GM18873 (cell line): ENCODE measurements around the gene POF1B.
"Not testable (repeated sequence)": the region's sequence is repeated elsewhere in the genome, so short reads cannot be mapped to it uniquely, and the experiment has no call there.

Experiments
- ATAC-seq: cut with Tn5 transposase; IDR thresholded peaks from one replicate; pipeline ENCODE4 v1.9.1; 2021; ENCODE audit warnings: mild to moderate bottlenecking, moderate library complexity, moderate number of reproducible peaks; ENCODE audit not compliant: unreplicated experiment, low FRiP score

The POF1B gene

DNA sequence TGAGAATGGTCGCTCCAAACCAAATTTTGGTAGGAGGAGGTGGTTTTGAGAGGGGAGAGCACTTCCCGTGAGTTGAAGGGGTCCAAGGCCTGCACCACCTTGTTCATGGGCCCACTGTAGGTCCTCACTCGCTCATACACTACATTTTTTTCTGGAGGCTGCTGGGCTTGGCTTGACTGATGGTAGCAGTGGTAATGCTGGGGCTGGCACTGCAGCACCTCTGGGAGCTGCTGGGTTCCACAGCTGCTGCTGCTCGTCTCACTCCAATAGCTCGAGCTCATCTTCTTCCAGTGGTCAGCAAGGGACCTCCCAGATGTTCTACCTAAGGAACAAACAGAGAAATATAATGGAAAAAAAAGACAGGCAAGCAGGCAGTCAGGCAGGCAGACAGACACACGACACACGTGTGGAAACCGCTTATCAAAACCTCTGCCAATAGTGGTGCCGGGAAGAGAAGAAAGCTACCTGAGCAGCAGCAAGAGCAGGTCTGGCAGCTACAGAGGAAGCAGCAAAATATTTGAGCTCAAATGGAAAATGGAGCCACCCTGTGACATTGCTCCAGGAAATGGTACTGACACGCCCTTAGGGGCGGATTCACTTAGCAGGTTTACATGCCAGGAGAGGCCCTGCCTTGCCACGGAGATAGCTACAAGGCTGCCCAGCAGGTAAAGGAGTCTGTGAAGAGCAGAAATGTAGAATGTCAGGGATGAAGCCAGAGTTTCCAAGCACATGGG is at the start of gene POF1B:
Gene POF1B (minus strand): TSS at position 492 of the 734 bp plus-strand sequence. CDS start 211 bp downstream, at position 281.
- no peak for ATAC-seq

DNA sequence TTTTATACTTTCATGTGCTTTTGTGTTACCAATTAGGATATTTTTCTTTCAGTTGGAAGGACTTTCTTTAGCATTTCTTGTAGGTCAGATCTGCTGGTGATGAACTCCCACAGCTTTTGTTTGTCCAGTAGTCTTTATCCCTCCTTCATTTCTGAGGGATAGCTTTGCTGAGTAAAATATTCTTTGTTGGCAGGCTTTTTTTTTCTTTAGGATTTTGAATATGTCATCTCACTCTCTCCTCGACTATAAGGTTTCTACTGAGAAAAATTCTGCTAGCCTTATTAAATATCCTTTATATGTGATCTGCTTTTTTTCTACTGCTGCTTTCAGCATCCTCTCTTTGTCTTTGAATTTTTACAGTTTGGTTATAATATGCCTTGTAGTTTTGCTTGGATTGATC is 49.6 kb upstream of the POF1B start:
- ATAC-seq: no peak

DNA sequence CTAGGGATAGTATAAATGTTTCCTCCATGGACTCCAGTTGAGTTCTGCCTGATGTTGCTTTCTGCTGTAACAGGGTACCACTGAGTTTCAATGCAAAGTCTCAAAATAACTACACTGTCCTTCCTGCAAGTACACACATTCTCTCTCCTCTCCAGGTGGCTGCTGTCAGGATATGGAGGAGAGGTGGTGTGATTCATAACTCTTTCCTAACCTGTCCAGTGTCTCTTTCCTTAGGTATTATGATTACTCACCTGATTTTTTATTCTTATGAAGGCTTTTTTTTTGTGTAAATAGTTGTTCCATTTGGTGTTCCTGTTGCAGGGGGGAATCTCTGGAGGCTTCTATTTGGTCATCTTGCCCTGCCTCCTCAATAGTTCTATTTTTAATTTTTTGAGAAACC is 39.8 kb upstream of the POF1B start:
- no peak for ATAC-seq

- no peak for ATAC-seq
Observed at GRCh38 chrX:85391878-85392238, 12.4 kb upstream of the POF1B start.

DNA sequence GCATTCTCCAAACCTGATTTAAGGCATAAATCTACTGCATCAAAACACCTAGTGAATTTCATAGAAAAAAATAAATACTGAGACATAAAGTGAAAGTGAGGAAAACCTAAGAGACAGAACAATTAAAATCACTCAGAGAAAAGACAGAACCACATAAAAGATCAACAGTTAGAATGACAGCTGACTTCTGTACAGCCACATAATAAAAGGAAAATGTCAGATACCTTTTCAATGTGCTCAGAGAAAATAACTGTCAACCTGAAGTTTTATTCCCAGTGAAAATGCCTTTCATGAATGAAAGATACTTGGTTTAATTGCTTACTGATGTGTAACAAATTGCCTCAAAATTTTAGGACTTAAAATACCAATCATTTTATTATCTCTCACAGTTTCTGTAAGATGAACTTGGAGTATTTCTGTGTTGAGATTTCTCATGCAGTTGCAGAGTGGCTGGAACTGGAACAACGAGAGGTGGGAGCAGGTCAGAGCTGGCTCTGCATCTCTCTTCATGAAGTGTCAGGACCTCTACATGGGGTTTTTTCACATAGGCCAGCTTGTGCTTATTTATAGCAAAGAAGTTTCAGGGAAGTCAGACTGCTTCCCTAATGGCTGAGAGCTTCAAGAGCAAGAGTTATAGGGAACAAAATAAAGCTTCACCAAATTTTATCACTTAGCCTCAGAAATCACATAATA is 11.9 kb upstream of the POF1B start:
- ATAC-seq: no peak

DNA sequence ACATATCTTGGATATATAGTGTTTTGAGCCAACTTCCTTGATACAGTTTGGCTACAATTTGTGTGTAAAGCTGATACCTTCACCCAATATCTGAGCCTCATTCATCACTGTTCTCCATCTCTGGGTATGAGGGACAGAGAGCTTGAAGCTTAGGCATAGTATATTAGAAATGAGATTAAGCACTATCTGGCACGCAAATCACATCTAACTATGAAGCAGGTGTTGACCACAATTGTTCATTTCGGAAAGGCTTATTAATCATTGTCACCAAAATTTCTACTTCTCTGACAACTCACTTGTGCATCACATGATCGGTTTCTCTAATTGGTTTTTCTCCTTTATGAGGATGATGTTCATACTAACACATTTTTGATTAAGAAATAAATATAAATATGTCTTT is 2.1 kb upstream of the POF1B start:
- ATAC-seq: no peak

- ATAC-seq: no peak
Observed at GRCh38 chrX:85378461-85378860, 1.0 kb downstream of the POF1B start.

- no peak for ATAC-seq
Observed at GRCh38 chrX:85375333-85375738, 4.1 kb downstream of the POF1B start.

- no peak for ATAC-seq
Observed at GRCh38 chrX:85365370-85365995, 14.0 kb downstream of the POF1B start.

DNA sequence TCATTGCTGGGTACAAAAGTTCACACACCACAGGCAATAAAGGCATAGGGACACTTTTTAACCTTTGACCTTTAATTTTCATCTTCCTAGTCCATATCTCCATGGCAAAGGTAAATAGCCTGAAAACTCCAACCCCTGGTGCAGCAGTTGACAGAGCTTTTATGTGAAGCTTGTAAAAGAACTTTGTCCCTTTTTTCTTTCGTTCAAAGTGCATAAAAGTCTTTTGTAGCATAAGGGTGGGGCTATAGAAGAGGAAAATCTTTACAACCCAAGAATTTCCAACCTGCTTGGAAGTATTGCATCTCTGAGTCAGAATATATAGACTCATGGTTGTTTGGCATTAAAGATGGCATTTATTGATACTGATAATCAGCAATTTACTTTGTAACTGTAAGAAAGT is 20.4 kb downstream of the POF1B start:
- ATAC-seq: no peak

DNA sequence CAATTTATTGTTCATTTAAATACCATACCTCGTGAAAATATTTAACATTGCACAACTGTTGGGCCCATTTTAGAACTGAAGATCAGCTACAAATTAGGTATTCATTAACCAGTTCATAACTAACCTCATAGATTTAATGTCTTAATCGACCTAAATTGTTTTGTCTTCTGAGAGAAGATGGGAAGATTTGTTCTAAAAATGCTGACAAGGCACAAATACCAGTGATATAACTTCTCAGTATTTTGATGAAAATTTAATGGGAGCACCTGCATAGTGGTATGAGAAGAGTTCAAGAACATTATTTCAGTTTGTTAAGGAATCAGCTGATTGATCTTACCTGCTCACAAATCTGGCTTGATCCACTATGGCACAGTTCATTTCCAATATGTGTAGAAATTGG is 33.9 kb downstream of the POF1B start:
- no peak for ATAC-seq

- no peak for ATAC-seq
Observed at GRCh38 chrX:85327060-85327333, 52.5 kb downstream of the POF1B start.

GRCh38 chrX:85326234-85327059 is 53.0 kb downstream of the POF1B start:
- no peak for ATAC-seq

DNA sequence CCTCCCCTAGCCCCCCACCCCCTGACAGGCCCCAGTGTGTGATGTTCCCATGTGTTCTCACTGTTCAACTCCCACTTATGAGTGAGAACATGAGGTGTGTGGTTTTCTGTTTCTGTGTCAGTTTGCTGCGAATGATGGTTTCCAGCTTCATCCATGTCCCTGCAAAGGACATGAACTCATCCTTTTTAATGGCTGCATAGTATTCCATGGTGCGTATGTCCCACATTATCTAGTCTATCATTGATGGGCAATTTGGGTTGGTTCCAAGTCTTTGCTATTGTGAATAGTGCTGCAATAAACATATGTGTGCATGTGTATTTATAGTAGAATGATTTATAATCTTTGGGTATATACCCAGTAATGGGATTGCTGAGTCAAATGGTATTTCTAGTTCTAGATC is 68.1 kb downstream of the POF1B start:
- ATAC-seq: not testable (repeated sequence)

- ATAC-seq: no peak
Observed at GRCh38 chrX:85309717-85310116, 69.7 kb downstream of the POF1B start.

GRCh38 chrX:85303544-85303943 is 75.9 kb downstream of the POF1B start:
- ATAC-seq: no peak

DNA sequence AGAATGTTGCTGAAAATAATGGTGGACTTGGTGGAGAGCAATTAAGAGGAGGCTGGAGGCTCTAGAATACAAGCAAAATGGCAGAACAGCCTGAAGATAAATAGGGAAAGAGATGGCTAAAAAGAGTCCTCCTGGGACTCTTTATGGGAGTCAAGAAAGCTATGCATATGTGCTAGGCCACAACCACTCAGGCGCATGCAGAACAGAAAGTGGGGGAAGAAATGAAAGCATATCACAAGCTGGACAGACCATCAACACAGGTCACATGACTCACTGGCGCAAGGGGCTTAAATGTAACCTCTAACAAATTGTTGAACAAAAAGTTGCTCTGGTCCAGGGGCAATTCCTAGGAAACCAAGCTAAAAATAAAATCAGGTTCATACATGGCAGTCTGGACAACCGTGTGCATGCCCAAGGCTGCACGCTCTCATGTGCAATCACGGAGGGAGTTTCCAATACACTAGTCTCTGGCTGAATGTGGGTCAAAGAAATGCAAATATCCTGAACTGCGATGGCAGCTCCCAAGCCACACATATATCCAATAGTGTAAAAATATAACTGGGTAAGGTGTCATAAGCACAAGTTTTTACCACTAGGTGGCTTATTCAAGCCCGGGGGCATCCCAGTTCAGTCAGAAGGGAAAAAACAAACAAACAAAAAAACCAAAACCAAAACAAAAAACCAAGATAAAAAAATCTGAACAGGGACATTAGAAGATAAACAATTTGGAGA is 90.3 kb downstream of the POF1B start:
- ATAC-seq: no peak

GRCh38 chrX:85285286-85285685 is 94.2 kb downstream of the POF1B start:
- not testable (repeated sequence) for ATAC-seq

DNA sequence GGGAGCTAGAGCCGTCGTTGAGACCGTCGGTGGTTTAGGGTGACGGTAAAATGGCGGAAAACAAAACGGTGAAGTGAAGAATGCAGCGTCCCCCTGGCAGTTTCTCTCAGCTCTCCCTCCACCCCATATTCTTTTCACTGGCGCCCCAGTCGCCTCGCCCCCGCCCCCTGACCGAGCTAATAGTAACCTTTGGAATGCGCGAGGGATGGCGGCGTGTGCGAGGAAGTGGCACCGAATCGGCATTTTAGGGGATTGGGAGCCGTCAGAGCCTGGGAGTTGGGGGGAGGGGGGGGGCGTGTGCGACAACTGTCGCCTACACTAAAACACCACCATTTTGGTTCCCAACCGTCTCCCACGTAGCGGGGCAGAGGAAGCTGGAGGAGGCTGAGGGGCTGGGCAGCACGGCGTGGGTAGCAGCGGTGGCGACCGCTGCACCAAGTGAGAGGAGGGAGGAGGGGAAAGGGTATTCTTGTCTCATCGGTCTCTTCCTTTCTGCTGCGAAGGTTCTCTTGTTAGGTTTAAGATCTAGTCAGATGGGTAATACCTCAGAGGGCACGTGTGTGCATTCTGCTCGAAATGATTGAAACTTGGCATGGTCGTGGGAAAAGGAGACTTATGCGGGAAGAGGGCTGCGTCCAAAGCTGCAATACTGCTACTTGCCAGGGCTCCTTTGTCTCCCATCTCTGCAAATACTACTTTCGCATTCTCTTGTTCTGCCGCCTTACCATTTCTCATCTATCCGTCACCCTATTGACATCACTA is 134.8 kb downstream of the POF1B start:
- no peak for ATAC-seq
